Measurements from ENCODE around the gene CD2AP.

DNA sequence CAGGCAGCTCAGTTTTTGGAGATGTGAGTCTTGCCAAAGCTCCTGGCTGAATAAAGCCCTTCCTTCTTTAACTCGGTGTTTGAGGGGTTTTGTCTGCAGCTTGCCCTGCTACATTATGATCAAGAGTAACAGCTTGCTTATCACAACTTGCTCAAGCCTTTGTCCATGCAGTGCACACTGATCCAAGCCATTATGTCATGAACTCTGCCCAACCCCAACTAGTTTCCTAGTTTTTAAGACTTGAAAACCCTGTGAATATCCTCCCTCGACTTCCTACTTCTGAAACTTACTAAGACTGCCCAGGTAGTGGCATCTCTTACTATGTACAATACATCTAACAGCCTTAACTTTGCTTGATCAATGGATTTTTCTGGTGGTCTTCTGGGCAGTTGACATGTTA, 170.4 kb downstream of the CD2AP start:
- TF ChIP-seq, protein P1, sequence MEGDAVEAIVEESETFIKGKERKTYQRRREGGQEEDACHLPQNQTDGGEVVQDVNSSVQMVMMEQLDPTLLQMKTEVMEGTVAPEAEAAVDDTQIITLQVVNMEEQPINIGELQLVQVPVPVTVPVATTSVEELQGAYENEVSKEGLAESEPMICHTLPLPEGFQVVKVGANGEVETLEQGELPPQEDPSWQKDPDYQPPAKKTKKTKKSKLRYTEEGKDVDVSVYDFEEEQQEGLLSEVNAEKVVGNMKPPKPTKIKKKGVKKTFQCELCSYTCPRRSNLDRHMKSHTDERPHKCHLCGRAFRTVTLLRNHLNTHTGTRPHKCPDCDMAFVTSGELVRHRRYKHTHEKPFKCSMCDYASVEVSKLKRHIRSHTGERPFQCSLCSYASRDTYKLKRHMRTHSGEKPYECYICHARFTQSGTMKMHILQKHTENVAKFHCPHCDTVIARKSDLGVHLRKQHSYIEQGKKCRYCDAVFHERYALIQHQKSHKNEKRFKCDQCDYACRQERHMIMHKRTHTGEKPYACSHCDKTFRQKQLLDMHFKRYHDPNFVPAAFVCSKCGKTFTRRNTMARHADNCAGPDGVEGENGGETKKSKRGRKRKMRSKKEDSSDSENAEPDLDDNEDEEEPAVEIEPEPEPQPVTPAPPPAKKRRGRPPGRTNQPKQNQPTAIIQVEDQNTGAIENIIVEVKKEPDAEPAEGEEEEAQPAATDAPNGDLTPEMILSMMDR (IDR thresholded peaks at IDR 0.05), result no peak
- TF ChIP-seq POLR2AphosphoS5 (IDR thresholded peaks at IDR 0.05), result no peak

All from gastroesophageal sphincter (tissue), 3 donors.